ENCODE results near the gene CLMN. TPM values are rescaled to one million over a fixed set of nuclear protein-coding genes. Genes with fewer than 3 reads are reported as not detected.

CLMN gene
- total and polyA plus RNA-seq, 2 of the 8 experiments (the other 6 are each of a cell fraction or from before 2014, with no cell fraction given): 1.6 to 8.2 TPM

- TF ChIP-seq ATF2 (IDR thresholded peaks at IDR 0.05; ENCODE audit: low read length): no peak
- TF ChIP-seq SRF (IDR thresholded peaks at IDR 0.05; ENCODE audit: low read depth, low read length): no peak
- TF ChIP-seq CBX5 (IDR thresholded peaks at IDR 0.05; ENCODE audit: low read depth, low read length): no peak
- TF ChIP-seq, protein P1, sequence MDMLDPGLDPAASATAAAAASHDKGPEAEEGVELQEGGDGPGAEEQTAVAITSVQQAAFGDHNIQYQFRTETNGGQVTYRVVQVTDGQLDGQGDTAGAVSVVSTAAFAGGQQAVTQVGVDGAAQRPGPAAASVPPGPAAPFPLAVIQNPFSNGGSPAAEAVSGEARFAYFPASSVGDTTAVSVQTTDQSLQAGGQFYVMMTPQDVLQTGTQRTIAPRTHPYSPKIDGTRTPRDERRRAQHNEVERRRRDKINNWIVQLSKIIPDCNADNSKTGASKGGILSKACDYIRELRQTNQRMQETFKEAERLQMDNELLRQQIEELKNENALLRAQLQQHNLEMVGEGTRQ (IDR thresholded peaks at IDR 0.05; ENCODE audit: low read length): no peak
These were observed 75.1 kb downstream of the CLMN start (continued) for GRCh38 chr14:95244587-95244986.

All from H1 (cell line).